Astrocyte (in vitro differentiated cells and primary cell): ENCODE results near the gene AKAP8L. TPM values are rescaled to one million over a fixed set of nuclear protein-coding genes. Genes with fewer than 3 reads are reported as not detected.

Source experiments
- DNase-seq: peaks from one replicate; pipeline ENCODE4 v3.0.0-alpha.2; 2010; ENCODE audit warnings: low read depth
- FAIRE-seq: peaks from 2 replicates; lab custom pipeline; 2011; peaks lifted over from hg19 to GRCh38; lab: Jason Lieb, UNC
- H2AFZ ChIP-seq: 2 replicates; pipeline ENCODE4 v1.6.0; 2012; ENCODE audit warnings: low read depth, low read length, inconsistent platforms
- H3K27ac ChIP-seq: 2 replicates; pipeline ENCODE4 v1.5.1; 2011; ENCODE audit warnings: low read depth, low read length, inconsistent platforms
- H3K27me3 ChIP-seq: 2 replicates; pipeline ENCODE4 v1.6.0; 2011; ENCODE audit warnings: low read length, inconsistent platforms; ENCODE audit not compliant: insufficient read depth
- H3K36me3 ChIP-seq: 2 replicates; pipeline ENCODE4 v1.5.1; 2011; ENCODE audit warnings: low read length, inconsistent platforms; ENCODE audit not compliant: insufficient read depth
- H3K4me1 ChIP-seq: 2 replicates; pipeline ENCODE4 v1.5.1; 2011; ENCODE audit warnings: low read length, inconsistent platforms; ENCODE audit not compliant: insufficient read depth
- H3K4me2 ChIP-seq: 2 replicates; pipeline ENCODE4 v1.6.0; 2012; ENCODE audit warnings: low read length, inconsistent platforms
- H3K4me3 ChIP-seq: 2 replicates; pipeline ENCODE4 v1.5.1; 2011; ENCODE audit warnings: low read depth, mild to moderate bottlenecking, low read length, inconsistent platforms; ENCODE audit not compliant: insufficient read depth
- H3K79me2 ChIP-seq: 2 replicates; pipeline ENCODE4 v1.6.0; 2012; ENCODE audit warnings: mild to moderate bottlenecking, low read length, inconsistent platforms; ENCODE audit not compliant: insufficient read depth
- H3K9ac ChIP-seq: 2 replicates; pipeline ENCODE4 v1.6.0; 2012; ENCODE audit warnings: mild to moderate bottlenecking, low read length, inconsistent platforms
- H3K9me3 ChIP-seq: 2 replicates; pipeline ENCODE4 v1.5.1; 2012; ENCODE audit warnings: low read depth, mild to moderate bottlenecking, low read length, inconsistent platforms; ENCODE audit not compliant: insufficient read depth
- H4K20me1 ChIP-seq: 2 replicates; pipeline ENCODE4 v1.6.0; 2012; ENCODE audit warnings: low read length, inconsistent platforms; ENCODE audit not compliant: insufficient read depth
- H3K27ac Mint-ChIP-seq: one replicate; pipeline ENCODE4 v1.8.0; 2021; ENCODE audit warnings: mild to moderate bottlenecking, mixed read lengths; ENCODE audit not compliant: unreplicated experiment
- H3K27me3 Mint-ChIP-seq: one replicate; pipeline ENCODE4 v1.8.0; 2021; ENCODE audit warnings: low read depth, mixed read lengths; ENCODE audit not compliant: unreplicated experiment
- H3K36me3 Mint-ChIP-seq: one replicate; pipeline ENCODE4 v1.8.0; 2021; ENCODE audit warnings: low read depth, mixed read lengths; ENCODE audit not compliant: unreplicated experiment
- H3K4me1 Mint-ChIP-seq: one replicate; pipeline ENCODE4 v1.8.0; 2021; ENCODE audit warnings: low read depth, mixed read lengths; ENCODE audit not compliant: unreplicated experiment
- H3K4me3 Mint-ChIP-seq: one replicate; pipeline ENCODE4 v1.8.0; 2021; ENCODE audit warnings: mild to moderate bottlenecking, moderate library complexity, mixed read lengths; ENCODE audit not compliant: unreplicated experiment
- H3K9me3 Mint-ChIP-seq: one replicate; pipeline ENCODE4 v1.8.0; 2021; ENCODE audit warnings: mild to moderate bottlenecking, mixed read lengths; ENCODE audit not compliant: unreplicated experiment
- CTCF ChIP-seq: IDR thresholded peaks from 2 replicates; pipeline ENCODE4 v1.5.1; 2011; ENCODE audit warnings: low read depth, mild to moderate bottlenecking, inconsistent platforms, low read length, moderate library complexity; ENCODE audit not compliant: insufficient read depth
- EZH2 ChIP-seq: IDR thresholded peaks from 2 replicates; pipeline ENCODE4 v1.6.1; 2012; ENCODE audit warnings: mild to moderate bottlenecking, low read length, inconsistent platforms; ENCODE audit not compliant: insufficient read depth
- total RNA-seq: library from RNA; stranded (reverse); gene quantifications from 2 replicates; pipeline ENCODE4 v1.2.1, GENCODE V29; 2021

The AKAP8L gene
- total RNA-seq, 1 donor from 2014 or later = 101 TPM

GRCh38 chr19:15449620-15450527 lies 31.1 kb upstream of the AKAP8L start, which contains the start of gene WIZ:
Gene WIZ (minus strand): TSS chr19:15449956. CDS start chr19:15448307, 1,649 bp downstream.
- no peak for DNase-seq
- no peaks in the 10 kb centered on the region for H3K79me2 ChIP-seq
- Mint-ChIP-seq H3K27ac (peak within 1 kb of the TSS; percentile 38), H3K27me3 (peaks cover 22% of the 10 kb centered on the region), H3K4me1 (no peaks in the 10 kb centered on the region), H3K9me3 (peaks cover 1% of the 10 kb centered on the region), H3K36me3 (peaks cover 14% of the 10 kb centered on the region), H3K4me3 (peak within 1 kb of the TSS; percentile 84)
- H3K9ac ChIP-seq = peak within 1 kb of the TSS; percentile 41
- H3K4me3 ChIP-seq = peak within 1 kb of the TSS; percentile 44
- H3K36me3 ChIP-seq = no peaks in the 10 kb centered on the region
- H3K4me2 ChIP-seq = peak within 1 kb of the TSS; percentile 84
- H3K9me3 ChIP-seq = no peaks in the 10 kb centered on the region
- no peak for FAIRE-seq
- H3K4me1 ChIP-seq = peaks cover 6% of the 10 kb centered on the region
- H3K27me3 ChIP-seq = peaks cover under 1% of the 10 kb centered on the region
- H2AFZ ChIP-seq = peak within 1 kb of the TSS; percentile 84
- H4K20me1 ChIP-seq = no peaks in the 10 kb centered on the region
- TF ChIP-seq CTCF (no peak), EZH2 (no peak)
- no peak within 1 kb of the TSS for H3K27ac ChIP-seq

GRCh38 chr19:15448778-15449619 lies 30.2 kb upstream of the AKAP8L start:
- H3K4me2 ChIP-seq = peak overlapping the region; percentile 84
- peak overlapping the region; percentile 84 for H3K4me3 Mint-ChIP-seq
- peaks cover 6% of the 10 kb centered on the region for H3K4me1 ChIP-seq
- H3K9ac ChIP-seq = peak overlapping the region; percentile 41
- TF ChIP-seq EZH2 (no peak), CTCF (no peak)
- FAIRE-seq (no peak), DNase-seq (no peak)
- peak overlapping the region; percentile 1 for H3K27ac Mint-ChIP-seq
- no peaks in the 10 kb centered on the region for H3K4me1 Mint-ChIP-seq
- H3K36me3 ChIP-seq = no peaks in the 10 kb centered on the region
- H3K27ac ChIP-seq = no peak overlapping the region
- no peaks in the 10 kb centered on the region for H3K9me3 ChIP-seq
- no peaks in the 10 kb centered on the region for H3K9me3 Mint-ChIP-seq
- H3K79me2 ChIP-seq = no peaks in the 10 kb centered on the region
- peaks cover 16% of the 10 kb centered on the region for H3K36me3 Mint-ChIP-seq
- H4K20me1 ChIP-seq = no peaks in the 10 kb centered on the region
- peaks cover 14% of the 10 kb centered on the region for H3K27me3 Mint-ChIP-seq
- peak overlapping the region; percentile 44 for H3K4me3 ChIP-seq
- H3K27me3 ChIP-seq = no peaks in the 10 kb centered on the region
- H2AFZ ChIP-seq = peak overlapping the region; percentile 56
